HG02970 (cell line): ENCODE data around the gene DRAM1.
"Not testable (repeated sequence)": the region's sequence is repeated elsewhere in the genome, so short reads cannot be mapped to it uniquely, and the experiment has no call there.

Experiments
- ATAC-seq: cut with Tn5 transposase; IDR thresholded peaks from one replicate; pipeline ENCODE4 v1.9.1; 2021; ENCODE audit warnings: mild to moderate bottlenecking, moderate library complexity, moderate number of reproducible peaks; ENCODE audit not compliant: unreplicated experiment, low FRiP score

Gene DRAM1

GRCh38 chr12:101876861-101877805 is at the start of gene DRAM1:
TSS of gene DRAM1 (plus strand) at chr12:101877580. CDS start at chr12:101877790, 210 bp downstream.
- ATAC-seq, result peak; percentile 84

- ATAC-seq, result no peak
These were observed 48.8 kb upstream of the DRAM1 start for GRCh38 chr12:101828463-101829196.

- no peak for ATAC-seq
These were observed 47.6 kb upstream of the DRAM1 start for GRCh38 chr12:101829639-101830366.

GRCh38 chr12:101830367-101831325 is 46.7 kb upstream of the DRAM1 start, which contains the start of gene GNPTAB:
TSS of gene GNPTAB (minus strand) at chr12:101830959. CDS start at chr12:101830675, 284 bp downstream.
- ATAC-seq, result peak; percentile 93

- no peak for ATAC-seq
These were observed 45.4 kb upstream of the DRAM1 start for GRCh38 chr12:101832030-101832429.

GRCh38 chr12:101838628-101839323 is 38.6 kb upstream of the DRAM1 start:
- no peak for ATAC-seq

- ATAC-seq, result no peak
These were observed 37.8 kb upstream of the DRAM1 start for GRCh38 chr12:101839324-101840283.

- ATAC-seq, result no peak
These were observed 36.3 kb upstream of the DRAM1 start for GRCh38 chr12:101841069-101841468.

GRCh38 chr12:101845137-101845711 is 32.2 kb upstream of the DRAM1 start:
- no peak for ATAC-seq

GRCh38 chr12:101847325-101847724 is 30.1 kb upstream of the DRAM1 start:
- no peak for ATAC-seq

- ATAC-seq, result no peak
These were observed 27.2 kb upstream of the DRAM1 start for GRCh38 chr12:101850199-101850598.

- no peak for ATAC-seq
These were observed 24.4 kb upstream of the DRAM1 start for GRCh38 chr12:101852998-101853397.

- ATAC-seq, result no peak
These were observed 22.6 kb upstream of the DRAM1 start for GRCh38 chr12:101854747-101855146.

GRCh38 chr12:101855364-101855884 is 22.0 kb upstream of the DRAM1 start:
- no peak for ATAC-seq

GRCh38 chr12:101855976-101856375 is 21.4 kb upstream of the DRAM1 start:
- ATAC-seq, result no peak

GRCh38 chr12:101856614-101857013 is 20.8 kb upstream of the DRAM1 start:
- not testable (repeated sequence) for ATAC-seq

GRCh38 chr12:101857043-101857558 is 20.3 kb upstream of the DRAM1 start:
- no peak for ATAC-seq
